ENCODE results near the gene SIDT1.

GRCh38 chr3:113496924-113497323 is 35.4 kb upstream of the SIDT1 start:
- TF ChIP-seq, protein P1, sequence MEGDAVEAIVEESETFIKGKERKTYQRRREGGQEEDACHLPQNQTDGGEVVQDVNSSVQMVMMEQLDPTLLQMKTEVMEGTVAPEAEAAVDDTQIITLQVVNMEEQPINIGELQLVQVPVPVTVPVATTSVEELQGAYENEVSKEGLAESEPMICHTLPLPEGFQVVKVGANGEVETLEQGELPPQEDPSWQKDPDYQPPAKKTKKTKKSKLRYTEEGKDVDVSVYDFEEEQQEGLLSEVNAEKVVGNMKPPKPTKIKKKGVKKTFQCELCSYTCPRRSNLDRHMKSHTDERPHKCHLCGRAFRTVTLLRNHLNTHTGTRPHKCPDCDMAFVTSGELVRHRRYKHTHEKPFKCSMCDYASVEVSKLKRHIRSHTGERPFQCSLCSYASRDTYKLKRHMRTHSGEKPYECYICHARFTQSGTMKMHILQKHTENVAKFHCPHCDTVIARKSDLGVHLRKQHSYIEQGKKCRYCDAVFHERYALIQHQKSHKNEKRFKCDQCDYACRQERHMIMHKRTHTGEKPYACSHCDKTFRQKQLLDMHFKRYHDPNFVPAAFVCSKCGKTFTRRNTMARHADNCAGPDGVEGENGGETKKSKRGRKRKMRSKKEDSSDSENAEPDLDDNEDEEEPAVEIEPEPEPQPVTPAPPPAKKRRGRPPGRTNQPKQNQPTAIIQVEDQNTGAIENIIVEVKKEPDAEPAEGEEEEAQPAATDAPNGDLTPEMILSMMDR (IDR thresholded peaks at IDR 0.05): no peak
- TF ChIP-seq POLR2A (IDR thresholded peaks at IDR 0.05): no peak

Data from heart left ventricle (tissue), 13 donors.